Measurements from ENCODE around the gene PFKFB1.

- TF ChIP-seq CTCF (IDR thresholded peaks at IDR 0.05), result no peak
- no peak for TF ChIP-seq HMGXB4 (CRISPR knock-in tag; IDR thresholded peaks at IDR 0.05; ENCODE audit: borderline replicate concordance)
- TF ChIP-seq CEBPB (IDR thresholded peaks at IDR 0.05), result no peak
- no peak for TF ChIP-seq TP53 (CRISPR knock-in tag; IDR thresholded peaks at IDR 0.05)
- no peak for TF ChIP-seq MAX (IDR thresholded peaks at IDR 0.05)
- no peak for TF ChIP-seq POLR2A (IDR thresholded peaks at IDR 0.05; ENCODE audit: low read length)
- no peak for TF ChIP-seq HDAC2 (IDR thresholded peaks at IDR 0.05)
- no peak for TF ChIP-seq RNF2 (IDR thresholded peaks at IDR 0.05; ENCODE audit: borderline replicate concordance, low read depth)
- TF ChIP-seq REST (IDR thresholded peaks at IDR 0.05), result no peak
- no peak for TF ChIP-seq BCL3 (IDR thresholded peaks at IDR 0.05)
Observed at GRCh38 chrX:54950730-54951375, 43.1 kb downstream of the PFKFB1 start.
